Esophagus muscularis mucosa (tissue), 4 donors: Measurements from ENCODE around the gene DIPK1A. TPM values are rescaled to one million over a fixed set of nuclear protein-coding genes. Genes with fewer than 3 reads are reported as not detected.

ENCODE experiments used
- DNase-seq: peaks from one replicate; pipeline ENCODE4 v3.0.0-alpha.2; 2017; ENCODE audit errors: extremely low spot score
- H3K27ac ChIP-seq, 4 donors: fragments of 200-600 bp; sonication (generic); replicated peaks in 1 of 4; 1 replicate in 3 of 4; 2 replicates in 1 of 4; pipeline ENCODE4 v1.5.1; 2016 to 2019; ENCODE audit warnings: mild to moderate bottlenecking in 1 of 4
- H3K27me3 ChIP-seq, 4 donors: fragments of 200-600 bp; sonication (generic); one replicate each; pipeline versions ENCODE4 v1.5.1 to v1.6.0; 2016 to 2019
- H3K36me3 ChIP-seq, 4 donors: fragments of 200-600 bp; sonication (generic); one replicate each; pipeline ENCODE4 v1.5.1; 2016 to 2019
- H3K4me1 ChIP-seq, 4 donors: fragments of 200-600 bp; sonication (generic); one replicate each; pipeline ENCODE4 v1.5.1; 2016 to 2019
- H3K4me3 ChIP-seq, 4 donors: fragments of 200-600 bp; sonication (generic); 1 replicate in 2 of 4; 2 replicates in 2 of 4; pipeline ENCODE4 v1.5.1; 2016 to 2019; ENCODE audit warnings: mild to moderate bottlenecking in 4 of 4, moderate library complexity in 1 of 4
- H3K9me3 ChIP-seq, 4 donors: fragments of 200-600 bp; sonication (generic); 1 replicate in 3 of 4; 2 replicates in 1 of 4; pipeline ENCODE4 v1.5.1; 2016 to 2019
- CTCF ChIP-seq, 3 experiments: fragments of 200-600 bp in 2 of 3; fragments of 450-650 bp in 1 of 3; sonication (generic) in 2 of 3; IDR thresholded peaks; one replicate each; pipeline ENCODE4 v1.5.1; 2017 to 2019; ENCODE audit warnings: antibody characterized with exemption in 3 of 3, mild to moderate bottlenecking in 2 of 3, moderate library complexity in 1 of 3
- EP300 ChIP-seq: sonication (generic); formaldehyde crosslinking; IDR thresholded peaks from one replicate; pipeline ENCODE4 v1.6.1; 2017; ENCODE audit warnings: antibody characterized with exemption
- POLR2A ChIP-seq: fragments of 450-650 bp; IDR thresholded peaks from one replicate; pipeline ENCODE4 v1.6.1; 2017; ENCODE audit warnings: antibody characterized with exemption, moderate library complexity, mild to moderate bottlenecking, low read depth
- POLR2AphosphoS5 ChIP-seq, 2 donors: sonication (generic); formaldehyde crosslinking; IDR thresholded peaks; one replicate each; pipeline ENCODE4 v1.6.1; 2017; ENCODE audit warnings: antibody characterized with exemption in 2 of 2
- whole genome bisulfite sequencing: methylation state at CpG from one replicate; pipeline ENCODE4 v1.1.5; 2018; 5-methylcytosine and 5-hydroxymethylcytosine counted together
- intact Hi-C: fragments of 100-400 bp; cut with DNase I; formaldehyde crosslinking; loops from one replicate; pipeline ENCODE4 v1.15.1; 2023
- total RNA-seq, 4 donors: library from RNA; depleted of rRNA; stranded (reverse); fragments of >200 nt; gene quantifications; one replicate each; pipeline versions ENCODE4 v1.1.0 to v1.2.1, GENCODE V29; 2016

Gene DIPK1A
- total RNA-seq, 4 donors from 2014 or later = 21.5 to 35.3 (median 32.7) TPM

DNA sequence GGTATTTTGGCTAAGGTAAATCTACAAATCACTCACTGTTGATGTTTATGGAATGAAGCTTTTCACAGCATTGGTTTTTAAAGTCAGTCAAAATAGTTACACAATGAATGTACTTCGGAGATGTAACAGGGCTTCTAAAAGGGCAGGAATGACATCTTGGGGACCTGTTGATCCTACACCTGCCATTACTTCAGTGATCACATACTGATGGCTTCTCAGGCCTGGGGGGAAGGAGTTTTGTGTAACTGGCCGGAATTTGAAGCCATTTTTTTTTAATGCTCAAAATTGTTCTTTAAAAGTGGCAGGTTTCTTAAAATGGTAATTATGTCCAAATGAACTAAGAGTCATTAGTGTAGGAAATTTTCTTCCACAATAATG is 118.2 kb downstream of the DIPK1A start:
- intact Hi-C loops = no loop called here
- Histone ChIP-seq H3K4me3 (no peak overlapping the region), H3K4me1 (peaks cover 16 to 26% (median 23%) of the 10 kb centered on the region in 4 donors), H3K9me3 (no peaks in the 10 kb centered on the region), H3K27ac (no peak overlapping the region), H3K27me3 (no peaks in the 10 kb centered on the region), H3K36me3 (peaks cover 39 to 69% (median 63%) of the 10 kb centered on the region in 4 donors)
- WGBS = 43% methylated on average over 2 of the region's 2 CpGs
- TF ChIP-seq POLR2AphosphoS5 (IDR thresholded peaks at IDR 0.05) = no peak
- TF ChIP-seq EP300 = no peak
- TF ChIP-seq POLR2A = no peak
- no peak for TF ChIP-seq CTCF (IDR thresholded peaks at IDR 0.05)
- DNase-seq = no peak

- H3K27ac ChIP-seq = no peak overlapping the region
- H3K4me1 ChIP-seq = peaks cover 22 to 33% (median 30%) of the 10 kb centered on the region in 4 donors
- WGBS = 66% methylated on average over 4 of the region's 4 CpGs
- TF ChIP-seq POLR2A (no peak), CTCF (IDR thresholded peaks at IDR 0.05) (no peak), POLR2AphosphoS5 (IDR thresholded peaks at IDR 0.05) (no peak), EP300 (no peak)
- H3K4me3 ChIP-seq = no peak overlapping the region
- peaks cover 39 to 76% (median 70%) of the 10 kb centered on the region in 4 donors for H3K36me3 ChIP-seq
- intact Hi-C loops = no loop called here
- no peaks in the 10 kb centered on the region for H3K27me3 ChIP-seq
- H3K9me3 ChIP-seq = no peaks in the 10 kb centered on the region
- DNase-seq = no peak
These were observed 118.9 kb downstream of the DIPK1A start for GRCh38 chr1:92842082-92843045.

GRCh38 chr1:92840600-92840999 is 120.7 kb downstream of the DIPK1A start:
- 60% methylated on average over 5 of the region's 5 CpGs for WGBS
- no peaks in the 10 kb centered on the region for H3K27me3 ChIP-seq
- no peak overlapping the region for H3K27ac ChIP-seq
- no peak for DNase-seq
- H3K4me3 ChIP-seq = no peak overlapping the region
- TF ChIP-seq CTCF (IDR thresholded peaks at IDR 0.05) = no peak
- no peak for TF ChIP-seq POLR2A
- TF ChIP-seq POLR2AphosphoS5 (IDR thresholded peaks at IDR 0.05) = no peak
- no peak for TF ChIP-seq EP300
- H3K36me3 ChIP-seq = peaks cover 39 to 91% (median 84%) of the 10 kb centered on the region in 4 donors
- no peaks in the 10 kb centered on the region for H3K9me3 ChIP-seq
- H3K4me1 ChIP-seq = peaks cover 27 to 50% (median 48%) of the 10 kb centered on the region in 4 donors
- intact Hi-C loops = no loop called here

GRCh38 chr1:92839442-92839841 is 121.8 kb downstream of the DIPK1A start:
- no peak overlapping the region for H3K4me3 ChIP-seq
- H3K27me3 ChIP-seq = no peaks in the 10 kb centered on the region
- no peaks in the 10 kb centered on the region for H3K9me3 ChIP-seq
- WGBS = 30% methylated on average over 2 of the region's 2 CpGs
- H3K36me3 ChIP-seq = peaks cover 39 to 100% (median 89%) of the 10 kb centered on the region in 4 donors
- H3K27ac ChIP-seq = peak overlapping the region in 2 of 4 donors; percentile 28 to 32
- TF ChIP-seq EP300 = no peak
- no peak for TF ChIP-seq CTCF (IDR thresholded peaks at IDR 0.05)
- no peak for TF ChIP-seq POLR2AphosphoS5 (IDR thresholded peaks at IDR 0.05)
- H3K4me1 ChIP-seq = peaks cover 36 to 62% (median 59%) of the 10 kb centered on the region in 4 donors
- intact Hi-C loops = loop anchor here (10.0 kb wide), 1 partner anchor 55 kb away; the partner anchor contains the start of gene EVI5
- DNase-seq = no peak
